HL-60 (cell line): ENCODE measurements around the gene ARL10.

Source experiments
- CTCF ChIP-seq: IDR thresholded peaks from one replicate; pipeline ENCODE4 v1.5.1; 2011; ENCODE audit warnings: low read length, control low read depth, inconsistent platforms; ENCODE audit not compliant: insufficient read depth
- REST ChIP-seq: IDR thresholded peaks from 2 replicates; pipeline ENCODE4 v1.6.1; 2012; ENCODE audit warnings: low read depth; ENCODE audit not compliant: insufficient replicate concordance

GRCh38 chr5:176413709-176414191 is 48.5 kb downstream of the ARL10 start:
- no peak for TF ChIP-seq CTCF
- TF ChIP-seq REST = no peak
